Loucy (cell line): ENCODE measurements around the gene TAS1R3.

ENCODE experiments used
- CTCF ChIP-seq: fragments of 200-600 bp; sonication (generic); conservative IDR thresholded peaks from 2 replicates; pipeline ENCODE4 v1.5.1; 2014; ENCODE audit warnings: mild to moderate bottlenecking, antibody characterized with exemption, low read length
- EZH2phosphoT487 ChIP-seq: fragments of 200-600 bp; IDR thresholded peaks from 2 replicates; pipeline ENCODE4 v1.6.1; 2018; ENCODE audit warnings: antibody characterized with exemption, mild to moderate bottlenecking, moderate library complexity, borderline replicate concordance

- TF ChIP-seq EZH2phosphoT487 (no peak), CTCF (no peak)
Observed at GRCh38 chr1:1312450-1313314, 18.4 kb upstream of the TAS1R3 start.
